DND-41 (cell line): ENCODE results near the gene PIP4P1.

Experiments used
- ATAC-seq: fragments of 200-7000 bp; cut with Tn5 transposase; 3 replicates; pipeline ENCODE4 v1.9.1; 2021; ENCODE audit warnings: low read depth; ENCODE audit not compliant: insufficient read depth
- DNase-seq: peaks from one replicate; pipeline ENCODE4 v3.0.0-alpha.2; 2020
- H2AFZ ChIP-seq: 2 replicates; pipeline ENCODE4 v1.6.0; 2012; ENCODE audit warnings: low read depth, low read length
- H3K27ac ChIP-seq: 2 replicates; pipeline ENCODE4 v1.5.1; 2012; ENCODE audit warnings: low read length, inconsistent platforms
- H3K27me3 ChIP-seq: fragments of 200-600 bp; sonication (generic); 2 replicates; pipeline ENCODE4 v1.6.0; 2012; ENCODE audit warnings: low read length, mild to moderate bottlenecking, inconsistent platforms; ENCODE audit not compliant: insufficient read depth, poor library complexity
- H3K36me3 ChIP-seq: 2 replicates; pipeline ENCODE4 v1.5.1; 2012; ENCODE audit warnings: low read length, inconsistent platforms; ENCODE audit not compliant: insufficient read depth
- H3K4me1 ChIP-seq: 2 replicates; pipeline ENCODE4 v1.5.1; 2012; ENCODE audit warnings: mild to moderate bottlenecking, low read length; ENCODE audit not compliant: insufficient read depth
- H3K4me2 ChIP-seq: 2 replicates; pipeline ENCODE4 v1.6.0; 2012; ENCODE audit warnings: mild to moderate bottlenecking, moderate library complexity, low read length, inconsistent platforms; ENCODE audit not compliant: insufficient read depth
- H3K4me3 ChIP-seq, 2 experiments: fragments of 200-600 bp in 1 of 2; shearing (Covaris generic) in 1 of 2; 2 replicates each; pipeline ENCODE4 v1.5.1; 2012 to 2016; ENCODE audit warnings: inconsistent platforms in 2 of 2, low read length in 2 of 2, mild to moderate bottlenecking in 2 of 2, low read depth in 1 of 2, moderate library complexity in 1 of 2
- H3K79me2 ChIP-seq: 2 replicates; pipeline ENCODE4 v1.6.0; 2012; ENCODE audit warnings: low read length, inconsistent platforms; ENCODE audit not compliant: insufficient read depth
- H3K9ac ChIP-seq: 2 replicates; pipeline ENCODE4 v1.6.0; 2012; ENCODE audit warnings: low read depth, mild to moderate bottlenecking, inconsistent platforms, low read length, moderate library complexity
- H3K9me3 ChIP-seq: 2 replicates; pipeline ENCODE4 v1.5.1; 2012; ENCODE audit warnings: low read length, moderate library complexity, mild to moderate bottlenecking, inconsistent platforms; ENCODE audit not compliant: insufficient read depth, severe bottlenecking
- H4K20me1 ChIP-seq: 2 replicates; pipeline ENCODE4 v1.6.0; 2012; ENCODE audit warnings: low read length; ENCODE audit not compliant: insufficient read depth
- CTCF ChIP-seq: IDR thresholded peaks from 2 replicates; pipeline ENCODE4 v1.5.1; 2012; ENCODE audit warnings: borderline replicate concordance, low read length, moderate library complexity, mild to moderate bottlenecking; ENCODE audit not compliant: poor library complexity, severe bottlenecking; ENCODE audit errors: extremely low read depth
- EZH2 ChIP-seq: IDR thresholded peaks from 3 replicates; pipeline ENCODE4 v1.6.1; 2012; ENCODE audit warnings: borderline replicate concordance, low read depth, mild to moderate bottlenecking, moderate library complexity, low read length, inconsistent platforms; ENCODE audit not compliant: severe bottlenecking

PIP4P1 gene

GRCh38 chr14:20415782-20416206 is 45.4 kb downstream of the PIP4P1 start:
- H3K27me3 ChIP-seq, result no peaks in the 10 kb centered on the region
- TF ChIP-seq EZH2, result no peak
- TF ChIP-seq CTCF, result peak; percentile 83
- ATAC-seq (peak; percentile 63), DNase-seq (peak; percentile 63)
- no peaks in the 10 kb centered on the region for H4K20me1 ChIP-seq
- H3K9me3 ChIP-seq, result no peaks in the 10 kb centered on the region
- peaks cover 38% of the 10 kb centered on the region for H3K4me1 ChIP-seq
- H3K4me2 ChIP-seq, result peak overlapping the region; percentile 36; the same call in 1 of the 2 replicates
- H3K27ac ChIP-seq, result peak overlapping the region; percentile 23; the same call in 1 of the 2 replicates
- H3K79me2 ChIP-seq, result peaks cover 10% of the 10 kb centered on the region
- no peak overlapping the region for H3K4me3 ChIP-seq
- H3K36me3 ChIP-seq, result no peaks in the 10 kb centered on the region
- H3K9ac ChIP-seq, result no peak overlapping the region
- H2AFZ ChIP-seq, result peak overlapping the region; percentile 89

DNA sequence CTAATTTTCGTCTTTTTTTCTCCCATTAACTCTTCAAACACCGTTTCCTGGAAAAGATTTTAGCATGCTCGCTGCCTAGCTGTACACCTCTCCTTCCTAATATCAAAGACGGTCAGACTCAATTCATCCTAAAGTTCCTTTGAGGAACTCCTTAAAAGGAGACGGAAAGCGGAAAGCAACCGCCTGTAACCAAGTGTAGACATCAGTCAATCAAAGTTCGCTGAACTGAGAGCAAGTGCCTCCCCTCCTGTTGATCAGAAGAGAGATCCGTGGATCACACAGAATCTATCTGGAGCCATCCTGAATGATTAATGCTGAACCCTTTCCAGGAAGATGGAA is 47.5 kb downstream of the PIP4P1 start:
- Histone ChIP-seq H2AFZ (peak overlapping the region; percentile 97), H3K79me2 (peaks cover 10% of the 10 kb centered on the region), H3K27ac (peak overlapping the region; percentile 90), H3K9me3 (no peaks in the 10 kb centered on the region), H3K4me2 (peak overlapping the region; percentile 84), H3K36me3 (no peaks in the 10 kb centered on the region), H3K27me3 (no peaks in the 10 kb centered on the region), H3K4me1 (peaks cover 38% of the 10 kb centered on the region), H3K9ac (peak overlapping the region; percentile 84), H4K20me1 (no peaks in the 10 kb centered on the region), H3K4me3 (peak overlapping the region; percentile 59 to 98)
- peak; percentile 46 for ATAC-seq
- peak; percentile 47 for DNase-seq
- TF ChIP-seq CTCF (no peak), EZH2 (no peak)

GRCh38 chr14:20412876-20413743 is 48.1 kb downstream of the PIP4P1 start, which contains the start of gene TEP1:
TSS of gene TEP1 (minus strand) at chr14:20413501. CDS start at chr14:20408439, 5,062 bp downstream.
- Histone ChIP-seq H3K36me3 (peaks cover 4% of the 10 kb centered on the region), H2AFZ (peak within 1 kb of the TSS; percentile 97), H3K9me3 (no peaks in the 10 kb centered on the region), H3K79me2 (peaks cover 10% of the 10 kb centered on the region), H3K4me1 (peaks cover 38% of the 10 kb centered on the region), H3K4me3 (peak within 1 kb of the TSS; percentile 59 to 98), H3K4me2 (peak within 1 kb of the TSS; percentile 84), H4K20me1 (no peaks in the 10 kb centered on the region), H3K27ac (peak within 1 kb of the TSS; percentile 90), H3K9ac (peak within 1 kb of the TSS; percentile 84), H3K27me3 (no peaks in the 10 kb centered on the region)
- peak; percentile 89 for ATAC-seq
- no peak for TF ChIP-seq CTCF
- TF ChIP-seq EZH2, result no peak
- peak; percentile 83 for DNase-seq
